ENCODE measurements around the gene SAP30BP.

The SAP30BP gene

GRCh38 chr17:75748706-75749105, 81.6 kb downstream of the SAP30BP start:
- TF ChIP-seq ZNF70 (CRISPR knock-in tag; IDR thresholded peaks at IDR 0.05) (no peak), ZNF565 (CRISPR knock-in tag; conservative IDR thresholded peaks at IDR 0.05; ENCODE audit: low read depth) (no peak), ZFP30 (CRISPR knock-in tag; IDR thresholded peaks at IDR 0.05) (no peak), ARNTL (CRISPR knock-in tag; IDR thresholded peaks at IDR 0.05; ENCODE audit: borderline replicate concordance, low read depth) (no peak), PPARA (CRISPR knock-in tag; IDR thresholded peaks at IDR 0.05; ENCODE audit: borderline replicate concordance) (no peak), GLIS3 (CRISPR knock-in tag; IDR thresholded peaks at IDR 0.05) (no peak), OSR1 (CRISPR knock-in tag; IDR thresholded peaks at IDR 0.05) (no peak), PATZ1 (CRISPR knock-in tag; IDR thresholded peaks at IDR 0.05; ENCODE audit: borderline replicate concordance) (no peak), ZC3H10 (CRISPR knock-in tag; IDR thresholded peaks at IDR 0.05) (no peak), ESRRG (CRISPR knock-in tag; IDR thresholded peaks at IDR 0.05) (no peak)
- ATAC-seq: no peak

GRCh38 chr17:75749545-75750389, 82.6 kb downstream of the SAP30BP start:
- ATAC-seq: peak; percentile 84

GRCh38 chr17:75750661-75751423, 83.7 kb downstream of the SAP30BP start:
- no peak for ATAC-seq
- TF ChIP-seq ZNF8 (CRISPR knock-in tag; IDR thresholded peaks at IDR 0.05): no peak
- no peak for TF ChIP-seq ZNF565 (CRISPR knock-in tag; conservative IDR thresholded peaks at IDR 0.05; ENCODE audit: low read depth)
- TF ChIP-seq SNAI2 (CRISPR knock-in tag; IDR thresholded peaks at IDR 0.05): no peak
- TF ChIP-seq GLIS3 (CRISPR knock-in tag; IDR thresholded peaks at IDR 0.05): no peak
- no peak for TF ChIP-seq OSR1 (CRISPR knock-in tag; IDR thresholded peaks at IDR 0.05)
- TF ChIP-seq, protein P1, sequence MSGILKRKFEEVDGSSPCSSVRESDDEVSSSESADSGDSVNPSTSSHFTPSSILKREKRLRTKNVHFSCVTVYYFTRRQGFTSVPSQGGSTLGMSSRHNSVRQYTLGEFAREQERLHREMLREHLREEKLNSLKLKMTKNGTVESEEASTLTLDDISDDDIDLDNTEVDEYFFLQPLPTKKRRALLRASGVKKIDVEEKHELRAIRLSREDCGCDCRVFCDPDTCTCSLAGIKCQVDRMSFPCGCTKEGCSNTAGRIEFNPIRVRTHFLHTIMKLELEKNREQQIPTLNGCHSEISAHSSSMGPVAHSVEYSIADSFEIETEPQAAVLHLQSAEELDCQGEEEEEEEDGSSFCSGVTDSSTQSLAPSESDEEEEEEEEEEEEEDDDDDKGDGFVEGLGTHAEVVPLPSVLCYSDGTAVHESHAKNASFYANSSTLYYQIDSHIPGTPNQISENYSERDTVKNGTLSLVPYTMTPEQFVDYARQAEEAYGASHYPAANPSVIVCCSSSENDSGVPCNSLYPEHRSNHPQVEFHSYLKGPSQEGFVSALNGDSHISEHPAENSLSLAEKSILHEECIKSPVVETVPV (CRISPR knock-in tag; IDR thresholded peaks at IDR 0.05): no peak
- no peak for TF ChIP-seq TOX (CRISPR knock-in tag; IDR thresholded peaks at IDR 0.05; ENCODE audit: borderline replicate concordance)
- no peak for TF ChIP-seq CSDC2 (CRISPR knock-in tag; IDR thresholded peaks at IDR 0.05)
- no peak for TF ChIP-seq TCF4 (CRISPR knock-in tag; IDR thresholded peaks at IDR 0.05; ENCODE audit: borderline replicate concordance)
- no peak for TF ChIP-seq ISL1 (CRISPR knock-in tag; IDR thresholded peaks at IDR 0.05)
- no peak for TF ChIP-seq ZNF70 (CRISPR knock-in tag; IDR thresholded peaks at IDR 0.05)
- TF ChIP-seq BACH2 (CRISPR knock-in tag; IDR thresholded peaks at IDR 0.05; ENCODE audit: borderline replicate concordance): no peak

More at GRCh38 chr17:75749545-75750389, 82.6 kb downstream of the SAP30BP start:
- TF ChIP-seq ZFP30 (CRISPR knock-in tag; IDR thresholded peaks at IDR 0.05) (no peak), ZNF565 (CRISPR knock-in tag; conservative IDR thresholded peaks at IDR 0.05; ENCODE audit: low read depth) (0 out of 2 replicates have a peak, but pooled peaks have one; percentile 23), ZC3H10 (CRISPR knock-in tag; IDR thresholded peaks at IDR 0.05) (no peak), TCF4 (CRISPR knock-in tag; IDR thresholded peaks at IDR 0.05; ENCODE audit: borderline replicate concordance) (no peak)

DNA sequence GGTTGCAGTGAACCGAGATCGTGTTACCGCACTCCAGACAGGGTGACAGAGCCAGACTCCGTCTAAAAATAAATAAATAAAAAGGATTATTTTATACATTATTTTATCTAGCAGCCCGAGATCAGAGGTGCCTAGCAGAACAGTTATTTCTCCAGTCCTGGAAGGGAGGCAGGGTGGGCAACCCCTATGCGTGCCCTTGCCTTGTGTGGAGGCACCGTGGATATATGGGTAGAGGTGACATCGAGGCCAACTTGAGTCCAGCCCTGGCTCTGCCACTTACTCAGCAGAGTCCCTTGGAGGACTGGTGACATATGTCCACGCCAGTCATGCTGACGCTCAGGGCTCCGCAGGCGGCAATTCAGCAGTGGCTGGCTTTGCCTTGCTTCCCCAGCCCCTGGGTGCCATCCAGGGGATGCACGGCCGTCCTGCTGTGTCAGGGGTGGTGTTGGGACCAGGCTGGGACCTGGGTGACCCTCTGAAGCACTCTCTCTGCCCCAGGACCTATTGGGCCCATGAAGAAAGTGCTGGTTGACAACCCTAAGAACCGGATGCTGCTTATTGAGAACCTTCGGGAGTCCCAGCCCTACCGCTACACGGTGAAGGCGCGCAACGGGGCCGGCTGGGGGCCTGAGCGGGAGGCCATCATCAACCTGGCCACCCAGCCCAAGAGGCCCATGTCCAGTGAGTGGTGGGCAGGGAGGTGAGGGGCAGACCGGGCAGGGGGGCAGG, 84.7 kb downstream of the SAP30BP start:
- no peak for ATAC-seq
- no peak for TF ChIP-seq ZFP30 (CRISPR knock-in tag; IDR thresholded peaks at IDR 0.05)
- no peak for TF ChIP-seq TCF4 (CRISPR knock-in tag; IDR thresholded peaks at IDR 0.05; ENCODE audit: borderline replicate concordance)
- TF ChIP-seq CREB5 (CRISPR knock-in tag; IDR thresholded peaks at IDR 0.05; ENCODE audit: low read depth): no peak
- no peak for TF ChIP-seq RARB (CRISPR knock-in tag; IDR thresholded peaks at IDR 0.05)
- no peak for TF ChIP-seq ARNTL (CRISPR knock-in tag; IDR thresholded peaks at IDR 0.05; ENCODE audit: borderline replicate concordance, low read depth)
- TF ChIP-seq, protein P2, sequence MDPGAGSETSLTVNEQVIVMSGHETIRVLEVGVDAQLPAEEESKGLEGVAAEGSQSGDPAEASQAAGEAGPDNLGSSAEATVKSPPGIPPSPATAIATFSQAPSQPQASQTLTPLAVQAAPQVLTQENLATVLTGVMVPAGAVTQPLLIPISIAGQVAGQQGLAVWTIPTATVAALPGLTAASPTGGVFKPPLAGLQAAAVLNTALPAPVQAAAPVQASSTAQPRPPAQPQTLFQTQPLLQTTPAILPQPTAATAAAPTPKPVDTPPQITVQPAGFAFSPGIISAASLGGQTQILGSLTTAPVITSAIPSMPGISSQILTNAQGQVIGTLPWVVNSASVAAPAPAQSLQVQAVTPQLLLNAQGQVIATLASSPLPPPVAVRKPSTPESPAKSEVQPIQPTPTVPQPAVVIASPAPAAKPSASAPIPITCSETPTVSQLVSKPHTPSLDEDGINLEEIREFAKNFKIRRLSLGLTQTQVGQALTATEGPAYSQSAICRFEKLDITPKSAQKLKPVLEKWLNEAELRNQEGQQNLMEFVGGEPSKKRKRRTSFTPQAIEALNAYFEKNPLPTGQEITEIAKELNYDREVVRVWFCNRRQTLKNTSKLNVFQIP (CRISPR knock-in tag; IDR thresholded peaks at IDR 0.05; ENCODE audit: borderline replicate concordance, low read depth): no peak
- TF ChIP-seq ZNF70 (CRISPR knock-in tag; IDR thresholded peaks at IDR 0.05): no peak
- no peak for TF ChIP-seq ZNF8 (CRISPR knock-in tag; IDR thresholded peaks at IDR 0.05)
- no peak for TF ChIP-seq ZFP3 (CRISPR knock-in tag; IDR thresholded peaks at IDR 0.05)
- no peak for TF ChIP-seq ESRRG (CRISPR knock-in tag; IDR thresholded peaks at IDR 0.05)
- TF ChIP-seq, protein P1 (CRISPR knock-in tag; IDR thresholded peaks at IDR 0.05): no peak
- no peak for TF ChIP-seq PATZ1 (CRISPR knock-in tag; IDR thresholded peaks at IDR 0.05; ENCODE audit: borderline replicate concordance)
- no peak for TF ChIP-seq SNAI2 (CRISPR knock-in tag; IDR thresholded peaks at IDR 0.05)
